AG20443 (cell line): ENCODE results near the gene LPCAT3.
"Not testable (repeated sequence)": the region's sequence is repeated elsewhere in the genome, so short reads cannot be mapped to it uniquely, and the experiment has no call there.

Experiments
- DNase-seq: peaks from one replicate; pipeline ENCODE4 v3.0.0; 2012; ENCODE audit warnings: low spot score, mixed read lengths

The LPCAT3 gene, protein sequence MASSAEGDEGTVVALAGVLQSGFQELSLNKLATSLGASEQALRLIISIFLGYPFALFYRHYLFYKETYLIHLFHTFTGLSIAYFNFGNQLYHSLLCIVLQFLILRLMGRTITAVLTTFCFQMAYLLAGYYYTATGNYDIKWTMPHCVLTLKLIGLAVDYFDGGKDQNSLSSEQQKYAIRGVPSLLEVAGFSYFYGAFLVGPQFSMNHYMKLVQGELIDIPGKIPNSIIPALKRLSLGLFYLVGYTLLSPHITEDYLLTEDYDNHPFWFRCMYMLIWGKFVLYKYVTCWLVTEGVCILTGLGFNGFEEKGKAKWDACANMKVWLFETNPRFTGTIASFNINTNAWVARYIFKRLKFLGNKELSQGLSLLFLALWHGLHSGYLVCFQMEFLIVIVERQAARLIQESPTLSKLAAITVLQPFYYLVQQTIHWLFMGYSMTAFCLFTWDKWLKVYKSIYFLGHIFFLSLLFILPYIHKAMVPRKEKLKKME

DNA sequence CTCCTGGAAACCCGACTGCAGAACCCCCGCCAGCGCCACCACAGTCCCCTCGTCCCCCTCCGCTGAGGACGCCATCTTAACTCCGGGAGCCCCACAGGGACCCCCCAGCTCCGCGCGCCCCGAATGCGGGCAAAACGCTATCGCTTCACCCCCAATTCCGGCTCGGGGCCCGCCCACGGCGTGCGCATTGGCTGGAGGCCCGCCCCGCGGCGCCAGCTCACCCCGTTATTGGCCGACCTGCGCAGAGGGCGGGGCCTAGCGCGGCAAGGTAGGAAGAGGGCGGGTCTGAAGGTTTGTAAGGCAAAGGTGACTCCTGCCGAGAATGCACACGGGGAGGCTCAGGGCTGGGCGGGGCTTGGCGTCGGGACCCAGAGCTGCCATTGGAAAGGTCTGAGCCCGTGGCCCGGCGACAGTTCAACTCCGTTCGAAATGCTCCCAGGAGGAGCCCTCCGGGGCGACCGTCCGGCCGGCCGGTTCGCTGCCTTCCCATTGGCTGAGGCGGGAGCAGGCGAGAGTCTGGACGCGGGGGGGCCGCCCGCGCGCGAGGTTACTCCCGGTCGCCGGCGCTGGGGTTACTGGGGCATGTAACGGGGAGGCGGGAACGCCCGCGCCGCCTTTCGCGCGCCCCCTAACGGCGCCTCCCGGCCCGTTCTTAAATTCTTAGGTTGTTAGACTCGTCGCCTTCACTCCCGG lies at the start of gene LPCAT3:
Gene LPCAT3 (minus strand): TSS at position 127 of the 693 bp plus-strand sequence. CDS start 52 bp downstream, at position 75.
- peak; percentile 99 for DNase-seq

DNA sequence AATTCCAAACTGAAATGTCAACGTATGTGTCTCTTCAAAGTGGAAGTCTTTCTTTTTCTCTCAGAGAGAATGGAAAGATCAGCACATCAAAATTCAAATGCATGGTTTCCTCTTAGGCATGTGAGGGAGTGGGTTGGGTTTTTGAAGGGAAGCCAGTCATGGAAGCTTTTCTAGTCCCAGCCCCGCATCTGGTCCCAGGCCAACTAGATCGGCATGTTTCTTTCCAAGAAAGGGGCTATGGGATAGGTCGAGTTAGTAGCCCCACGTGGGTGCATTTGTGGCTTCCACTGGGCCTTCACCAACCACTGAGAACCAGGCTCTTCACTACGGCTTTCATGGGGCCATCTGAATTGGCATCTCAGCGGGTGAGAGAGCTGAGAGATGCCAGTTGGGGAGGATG lies 48.8 kb upstream of the LPCAT3 start:
- DNase-seq: no peak

DNA sequence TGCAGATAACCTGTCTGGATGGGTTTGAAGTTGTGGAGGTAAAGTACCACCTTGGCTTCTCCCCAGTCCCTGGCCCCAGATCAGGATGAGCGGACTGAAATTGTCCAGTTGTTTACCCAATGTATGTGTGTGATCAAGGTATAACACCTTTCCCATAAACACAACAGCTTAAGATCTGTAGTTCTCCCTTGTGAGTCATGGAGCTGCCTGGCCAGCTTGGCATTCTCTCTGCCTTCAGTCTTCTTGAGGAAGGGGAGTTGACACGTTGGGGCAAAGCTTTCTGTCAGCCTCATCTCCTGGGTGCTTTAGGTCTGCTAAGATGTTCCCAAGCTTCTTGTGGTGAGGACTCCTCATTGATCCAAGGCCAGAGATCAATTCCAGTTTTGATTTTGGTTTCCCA lies 48.3 kb upstream of the LPCAT3 start:
- no peak for DNase-seq

DNA sequence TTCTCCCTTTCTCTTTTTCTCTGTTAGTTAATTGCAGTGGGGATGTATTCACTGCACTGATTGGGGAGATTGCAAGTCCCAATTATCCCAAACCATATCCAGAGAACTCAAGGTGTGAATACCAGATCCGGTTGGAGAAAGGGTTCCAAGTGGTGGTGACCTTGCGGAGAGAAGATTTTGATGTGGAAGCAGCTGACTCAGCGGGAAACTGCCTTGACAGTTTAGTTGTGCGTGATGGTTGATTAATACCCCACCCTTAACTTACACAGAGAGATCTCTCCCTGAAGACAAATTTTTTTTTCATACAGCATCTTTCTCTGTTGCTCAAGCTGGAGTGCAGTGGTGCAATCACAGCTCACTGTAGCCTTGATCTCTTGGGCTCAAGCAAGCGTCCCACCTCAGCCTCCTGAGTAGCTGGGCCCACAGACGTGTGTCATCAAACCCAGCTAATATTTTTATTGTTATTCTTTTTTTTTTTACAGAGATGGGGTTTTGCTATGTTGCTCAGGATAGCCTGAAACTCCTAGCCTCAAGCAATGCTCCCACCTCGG lies 46.9 kb upstream of the LPCAT3 start:
- no peak for DNase-seq

DNA sequence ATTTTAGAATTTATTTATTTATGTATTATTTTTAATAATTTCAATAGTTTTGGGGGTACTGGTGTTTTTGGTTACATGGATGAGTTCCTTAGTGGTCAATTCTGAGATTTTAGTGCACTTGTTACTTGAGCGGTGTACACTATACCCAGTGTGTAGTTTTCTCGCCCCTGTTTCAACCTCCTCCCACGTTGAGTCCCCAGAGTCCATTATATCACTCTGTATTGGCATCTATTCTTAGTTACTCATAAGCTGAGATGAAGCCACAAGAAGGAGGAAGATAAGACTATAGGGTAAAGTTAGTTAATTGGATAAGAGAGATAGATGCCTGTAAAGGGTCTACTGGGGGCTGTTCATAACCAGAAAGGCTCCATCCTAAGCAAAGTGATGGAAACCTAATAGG lies 46.2 kb upstream of the LPCAT3 start:
- DNase-seq: no peak

DNA sequence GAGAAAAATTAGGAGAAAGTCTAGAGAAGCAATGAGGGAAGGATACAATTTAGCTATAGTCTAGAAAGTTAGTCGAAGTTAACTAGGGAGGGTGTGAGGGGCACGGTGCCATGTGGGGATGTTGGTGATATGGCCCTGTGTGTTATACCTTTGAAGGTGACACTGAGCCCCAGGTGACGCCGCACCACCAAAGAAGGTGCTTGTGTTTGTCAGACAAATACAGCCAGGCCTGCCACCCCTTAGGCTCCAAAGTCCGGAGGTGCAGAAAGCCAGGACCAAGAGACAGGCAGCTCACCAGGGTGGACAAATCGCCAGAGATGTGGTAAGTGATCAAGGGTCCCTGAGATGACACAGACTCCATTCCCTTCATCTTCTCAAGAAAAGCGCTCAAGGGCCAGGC lies 43.3 kb upstream of the LPCAT3 start:
- no peak for DNase-seq

DNA sequence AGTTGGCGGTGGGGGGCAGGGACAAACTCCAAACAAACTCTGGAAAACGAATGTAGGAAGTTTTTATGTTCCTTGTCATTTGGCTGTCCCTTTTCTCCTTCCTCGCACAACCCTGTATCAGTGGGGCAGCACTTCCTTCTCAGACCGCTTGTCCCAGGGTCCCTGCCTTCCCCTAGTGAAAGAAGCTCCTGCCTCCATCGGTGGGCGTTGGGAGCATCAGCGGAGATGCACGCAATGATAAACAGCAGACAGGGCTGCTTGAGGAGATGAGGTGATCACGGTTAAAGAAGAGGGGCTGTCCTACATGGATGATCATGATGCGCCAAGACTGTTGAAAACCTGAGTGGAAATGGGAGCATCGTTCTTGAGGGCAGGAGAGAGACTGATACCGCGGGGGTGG lies 42.9 kb upstream of the LPCAT3 start:
- peak; percentile 33 for DNase-seq

DNA sequence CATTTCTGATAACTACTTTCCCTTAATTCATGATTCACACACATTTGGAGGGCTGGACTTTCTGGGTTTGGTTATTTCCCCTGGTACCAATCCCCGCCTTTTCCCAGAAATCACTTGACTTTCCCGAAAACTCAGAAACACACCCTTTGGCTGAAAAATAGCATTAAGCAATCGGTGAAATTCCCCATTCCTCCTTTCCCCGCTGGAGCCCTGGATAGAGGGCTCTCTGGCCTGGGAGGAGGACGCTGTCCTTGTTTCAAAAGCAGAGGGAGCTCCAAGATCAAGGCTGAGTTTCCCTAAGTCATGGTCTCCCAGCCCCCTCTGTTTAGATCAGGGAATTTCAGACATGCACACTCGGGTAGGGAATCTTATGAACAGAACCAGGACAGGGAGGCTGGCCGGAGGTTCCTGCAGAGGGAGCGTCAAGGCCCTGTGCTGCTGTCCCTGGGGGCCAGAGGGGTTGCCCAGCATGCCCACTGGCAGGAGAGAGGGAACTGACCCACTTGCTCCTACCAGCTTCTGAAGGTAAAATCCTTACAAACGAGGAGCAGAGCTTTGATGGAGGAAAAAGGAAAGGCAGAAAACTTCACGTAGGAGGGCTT lies 42.2 kb upstream of the LPCAT3 start, which contains the start of gene C1S:
Gene C1S (plus strand): TSS at position 366 of the 602 bp plus-strand sequence. CDS start 1,195 bp downstream, outside the sequence.
- peak; percentile 96 for DNase-seq

DNA sequence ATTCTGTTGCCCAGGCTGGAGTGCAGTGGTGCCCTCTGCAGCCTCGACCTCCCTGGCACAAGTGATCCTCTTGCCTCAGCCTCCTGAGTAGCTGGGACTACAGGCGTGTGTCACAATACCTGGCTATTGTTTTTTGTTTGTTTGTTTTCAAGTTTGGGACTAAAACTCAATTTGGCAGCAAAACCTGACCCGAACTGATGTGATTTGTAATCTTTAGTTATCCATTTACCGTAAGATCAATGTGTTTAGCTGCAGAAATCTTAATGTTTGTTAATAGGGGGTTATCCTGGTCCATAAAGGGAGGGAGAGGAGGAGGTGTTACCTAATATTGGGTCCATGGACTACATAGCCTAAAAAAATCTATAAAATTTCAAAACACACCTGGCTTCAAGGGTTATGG lies 41.5 kb upstream of the LPCAT3 start:
- DNase-seq: no peak

DNA sequence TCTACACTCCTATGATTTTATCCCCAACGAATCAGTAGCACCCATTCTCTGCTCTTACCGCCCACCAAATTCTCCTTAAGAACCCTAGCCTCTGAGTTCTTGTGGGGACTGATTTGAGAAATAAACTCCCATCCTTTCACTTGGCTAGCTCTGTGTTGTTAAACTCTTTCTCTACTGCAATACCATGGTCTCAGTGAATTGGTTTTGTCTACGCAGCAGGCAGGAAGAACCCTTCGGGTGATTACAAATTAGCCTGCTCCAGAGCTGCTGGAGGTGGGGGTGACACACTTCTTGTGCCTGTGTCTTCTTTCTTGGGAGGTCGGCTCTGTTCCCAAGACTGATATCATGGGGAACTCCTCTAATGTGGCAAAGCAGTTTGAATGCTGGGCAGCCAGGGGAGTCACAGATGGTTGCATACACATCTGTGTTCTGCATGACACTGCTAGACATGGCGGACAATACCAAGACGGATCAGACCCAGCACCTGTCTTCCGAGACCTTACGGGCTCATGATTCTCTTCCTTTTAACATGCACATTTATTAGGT lies 40.6 kb upstream of the LPCAT3 start:
- no peak for DNase-seq

DNA sequence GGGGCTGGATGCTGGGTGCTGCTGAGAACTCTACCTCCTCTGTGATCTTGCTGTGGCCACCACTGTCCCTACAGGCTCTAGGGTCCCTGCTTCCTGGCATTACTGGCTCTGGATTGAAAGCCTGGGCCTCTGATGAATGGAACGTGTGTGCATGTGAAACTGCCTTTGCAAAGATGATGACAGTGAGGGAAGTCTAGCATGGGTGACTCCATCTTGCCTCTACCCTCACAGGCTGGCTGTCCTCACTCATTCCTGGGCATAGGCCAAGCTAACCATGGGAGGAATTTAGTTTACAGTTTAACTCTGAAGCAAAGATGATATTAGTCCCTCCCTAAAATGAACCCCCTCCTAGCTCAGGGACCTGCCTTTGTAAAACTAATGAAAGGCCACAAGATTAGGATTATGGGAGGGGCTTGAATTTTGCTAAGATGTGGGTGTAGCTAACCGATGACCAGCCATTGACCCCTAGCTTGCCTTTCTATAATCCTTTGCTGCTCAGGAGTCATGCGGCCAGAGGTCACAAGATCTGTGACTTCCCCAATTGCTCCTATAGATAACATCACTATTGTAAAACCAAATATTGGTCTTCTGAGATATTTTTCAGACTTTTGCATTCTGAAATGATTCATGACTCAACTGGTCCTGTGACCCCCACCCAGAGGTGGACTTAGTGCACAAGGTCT lies 40.0 kb upstream of the LPCAT3 start:
- DNase-seq: no peak

DNA sequence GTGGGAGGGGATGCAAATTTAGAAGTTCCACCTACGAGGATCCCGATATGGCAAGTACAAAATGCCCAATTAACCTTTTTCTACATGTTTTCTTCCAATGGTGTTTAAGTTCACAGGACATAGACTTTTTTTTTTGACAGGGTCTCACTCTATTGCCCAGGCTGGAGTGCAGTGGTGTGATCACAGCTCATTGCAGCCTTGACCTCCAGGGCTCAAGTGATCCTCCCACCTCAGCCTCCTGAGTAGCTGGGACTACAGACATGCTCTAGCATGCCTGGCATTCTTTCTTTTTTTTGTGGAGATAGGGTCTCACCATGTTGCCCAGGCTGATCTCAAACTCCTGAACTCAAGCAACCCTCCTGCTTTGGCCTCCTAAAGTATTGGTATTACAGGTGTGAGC lies 37.5 kb upstream of the LPCAT3 start:
- DNase-seq: not testable (repeated sequence)

DNA sequence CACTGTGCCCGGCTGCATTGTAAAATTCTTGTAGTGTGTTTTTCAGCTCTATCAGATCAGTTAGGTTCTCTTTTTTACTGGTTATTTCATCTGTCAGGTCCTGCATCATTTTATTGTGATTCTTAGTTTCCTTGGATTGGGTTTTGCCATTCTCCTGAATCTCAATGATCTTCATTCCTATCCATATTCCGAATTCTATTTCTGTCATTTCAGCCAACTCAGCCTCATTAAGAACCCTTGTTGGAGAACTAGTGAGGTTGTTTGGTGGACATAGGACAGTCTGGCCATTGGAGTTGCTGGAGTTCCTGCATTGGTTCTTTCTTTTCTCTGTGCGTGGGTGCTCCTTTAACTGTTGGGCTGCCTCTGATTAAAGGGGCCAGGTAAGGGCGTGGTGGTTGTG lies 36.6 kb upstream of the LPCAT3 start:
- no peak for DNase-seq

DNA sequence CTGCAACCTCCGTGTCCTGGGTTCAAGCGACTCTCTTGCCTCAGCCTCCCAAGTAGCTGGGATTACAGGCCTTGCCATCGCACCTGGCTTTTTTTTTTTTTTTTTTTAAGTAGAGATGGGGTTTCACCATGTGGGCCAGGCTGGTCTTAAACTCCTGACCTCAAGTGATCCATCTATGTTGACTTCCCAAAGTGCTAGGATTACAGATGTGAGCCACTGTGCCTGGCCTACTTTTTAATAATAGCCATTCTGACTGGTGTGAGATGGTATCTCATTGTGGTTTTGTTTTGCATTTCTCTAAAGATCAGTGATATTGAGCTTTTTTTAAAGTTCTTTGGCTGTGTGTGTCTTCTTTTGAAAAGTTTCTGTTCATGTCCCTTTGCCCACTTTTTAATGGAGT lies 31.7 kb upstream of the LPCAT3 start:
- DNase-seq: not testable (repeated sequence)

DNA sequence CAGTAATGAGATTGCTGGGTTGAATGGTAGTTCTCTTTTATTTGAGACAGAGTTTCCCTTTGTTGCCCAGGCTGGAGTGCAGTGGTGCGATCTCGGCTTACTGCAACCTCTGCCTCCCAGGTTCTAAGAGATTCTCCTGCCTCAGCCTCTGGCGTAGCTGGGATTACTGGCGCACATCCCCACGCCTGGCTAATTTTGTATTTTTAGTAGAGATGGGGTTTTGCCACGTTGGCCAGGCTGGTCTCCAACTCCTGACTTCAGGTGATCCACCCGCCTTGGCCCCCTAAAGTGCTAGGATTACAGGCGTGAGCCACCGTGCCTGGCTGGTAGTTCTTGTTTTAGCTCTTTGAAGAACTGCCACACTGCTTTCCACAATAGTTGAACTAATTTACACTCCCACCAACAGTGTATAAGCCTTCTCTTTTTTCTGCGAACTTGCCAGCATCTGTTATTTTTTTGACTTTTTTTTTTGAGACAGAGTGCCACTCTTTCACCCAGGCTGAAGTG lies 31.2 kb upstream of the LPCAT3 start:
- DNase-seq: not testable (repeated sequence)

DNA sequence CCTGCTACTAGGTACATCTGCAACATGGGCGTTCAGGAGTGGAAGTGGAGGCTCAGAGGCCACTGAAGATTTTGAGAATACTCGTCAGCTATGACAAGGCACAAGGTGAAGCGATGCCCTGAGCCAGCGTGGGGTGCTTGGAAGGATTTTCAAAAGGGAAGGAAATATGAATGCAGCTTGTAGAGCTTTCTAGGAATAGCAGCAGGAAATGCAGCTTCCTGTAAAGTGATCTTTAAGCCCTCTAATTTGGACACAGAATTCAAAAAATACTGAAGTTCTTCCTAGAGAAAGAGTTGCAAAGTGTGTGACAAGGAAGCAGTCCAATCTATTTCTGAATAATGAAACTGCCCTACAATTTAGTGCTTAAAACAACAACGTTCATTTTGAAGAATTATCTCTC lies 29.0 kb upstream of the LPCAT3 start:
- no peak for DNase-seq

DNA sequence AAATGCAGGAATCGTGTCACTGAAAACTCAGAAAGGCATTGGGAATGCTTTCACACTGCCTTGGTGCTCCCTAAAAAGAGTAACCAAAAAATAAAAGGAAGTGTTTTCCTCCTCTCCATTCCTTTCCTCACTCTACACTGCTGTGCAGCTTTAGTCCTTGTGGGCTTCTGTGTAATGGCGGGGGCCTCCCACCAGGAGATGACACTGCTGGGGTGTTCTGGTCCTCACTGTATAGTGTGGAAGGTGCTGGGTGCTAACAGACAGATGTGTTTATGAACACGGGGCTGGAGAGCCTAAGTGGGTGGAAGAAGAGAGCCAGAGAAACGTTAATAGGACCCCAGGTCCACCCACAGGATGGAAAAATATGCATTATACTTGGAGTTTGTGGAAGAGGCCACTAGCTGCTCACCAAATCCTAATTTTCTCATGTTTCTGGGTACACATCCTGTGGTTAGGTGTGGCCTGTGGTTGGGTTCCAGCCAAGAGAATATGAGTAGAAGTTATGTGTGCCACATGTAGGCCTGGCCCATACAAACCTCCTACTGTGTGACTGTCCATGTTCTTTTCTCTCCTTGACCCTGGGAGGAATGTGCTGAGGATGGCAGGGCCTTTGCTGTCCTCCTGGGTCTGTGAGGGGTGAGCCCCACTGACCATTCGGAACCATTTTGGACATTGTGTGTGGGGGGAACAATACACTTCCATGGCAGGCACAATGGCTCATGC lies 28.3 kb upstream of the LPCAT3 start:
- no peak for DNase-seq

DNA sequence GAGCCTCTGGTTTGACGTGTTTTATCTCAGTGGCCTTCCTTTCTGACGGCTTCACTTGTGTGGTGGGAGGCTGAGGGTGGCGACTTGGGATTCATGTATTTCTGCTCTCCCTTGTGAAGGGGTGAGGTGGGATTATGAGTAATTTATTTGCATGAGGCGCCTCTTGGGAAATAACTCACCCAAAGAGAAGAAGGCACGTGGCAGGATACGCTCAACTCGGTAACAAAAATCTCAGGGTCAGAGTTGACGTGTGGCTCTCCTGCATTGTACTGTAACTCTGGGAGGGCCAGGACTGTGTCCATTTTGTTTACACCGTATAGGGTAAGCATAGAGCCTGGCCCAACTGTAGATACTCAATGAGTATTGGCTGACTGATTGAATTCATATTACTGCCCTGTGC lies 27.6 kb upstream of the LPCAT3 start:
- no peak for DNase-seq

DNA sequence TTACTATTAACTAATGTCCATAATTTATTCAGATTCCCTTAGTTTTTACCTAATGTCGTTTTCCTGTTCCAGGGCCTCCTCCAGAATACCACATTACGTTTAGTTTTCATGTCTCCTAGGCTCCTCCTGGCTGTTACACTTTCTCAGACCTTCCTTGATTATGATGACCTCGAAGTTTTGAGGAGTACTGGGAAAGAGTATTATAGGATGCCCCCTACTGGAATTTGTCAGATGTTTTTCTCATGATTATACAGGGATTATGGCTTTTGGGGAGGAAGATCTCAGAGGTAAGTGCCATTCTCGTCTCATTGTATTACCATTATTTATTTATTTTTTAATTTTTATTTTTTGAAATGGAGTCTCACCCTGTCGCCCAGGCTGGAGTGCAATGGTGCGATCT lies 24.6 kb upstream of the LPCAT3 start:
- DNase-seq: peak; percentile 59

DNA sequence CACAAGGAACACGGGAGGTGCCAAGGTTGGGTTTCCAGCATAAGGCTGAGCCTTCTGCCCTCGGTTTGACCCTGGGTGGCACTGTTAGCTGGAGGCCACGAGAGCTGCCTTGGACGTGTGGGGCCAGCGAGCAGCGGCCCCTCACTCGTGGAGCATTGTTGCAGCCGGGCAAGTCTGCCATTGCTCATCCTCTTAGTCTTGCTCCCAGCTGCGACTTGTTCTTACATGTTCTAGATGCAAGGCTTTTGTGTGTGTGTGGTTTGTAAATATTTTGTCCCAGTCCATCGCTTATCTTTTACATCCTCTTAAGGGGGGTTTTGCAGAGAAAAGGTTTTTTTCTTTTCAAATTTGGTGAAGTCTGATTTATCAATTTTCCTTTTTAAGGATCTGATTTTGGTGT lies 21.1 kb upstream of the LPCAT3 start:
- no peak for DNase-seq

DNA sequence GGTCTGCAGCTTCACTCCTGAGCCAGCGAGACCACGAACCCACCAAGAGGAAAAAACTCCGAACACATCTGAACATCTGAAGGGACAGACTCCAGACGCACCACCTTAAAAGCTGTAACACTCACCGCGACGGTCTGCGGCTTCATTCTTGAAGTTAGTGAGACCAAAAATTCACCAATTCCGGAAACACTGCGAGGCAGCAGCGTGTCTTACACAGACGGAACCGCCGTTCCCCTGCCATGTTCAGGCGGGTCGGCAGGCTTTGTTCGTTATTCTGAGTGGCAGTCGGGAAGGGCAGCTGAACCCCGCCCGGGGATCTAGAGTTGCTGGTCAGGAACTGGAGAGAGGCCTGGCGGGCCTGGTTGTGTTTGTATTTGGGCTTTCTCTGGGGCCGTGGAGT lies 20.3 kb upstream of the LPCAT3 start:
- DNase-seq: no peak
